ENCODE data around the gene SNCA. TPM values are rescaled to one million over a fixed set of nuclear protein-coding genes. Genes with fewer than 3 reads are reported as not detected.
A peak's percentile ranks its signal among the peaks of the same experiment; 100 is the strongest.

SNCA gene
- total RNA-seq (2014; rRNA removed; shearing (Covaris generic)): not detected in 2 replicates
- not detected in 2 replicates for polyA plus RNA-seq (2015; cell fraction: cytosol; rRNA removed)
- polyA plus RNA-seq (2015; cell fraction: nucleus; rRNA removed): not detected in 2 replicates

GRCh38 chr4:89836897-89837384 lies at the start of gene SNCA:
TSS of gene SNCA (minus strand) at chr4:89837161. CDS start at chr4:89835667, 1,494 bp downstream.
- DNase-seq (ENCODE audit: low read depth): no peak

DNA sequence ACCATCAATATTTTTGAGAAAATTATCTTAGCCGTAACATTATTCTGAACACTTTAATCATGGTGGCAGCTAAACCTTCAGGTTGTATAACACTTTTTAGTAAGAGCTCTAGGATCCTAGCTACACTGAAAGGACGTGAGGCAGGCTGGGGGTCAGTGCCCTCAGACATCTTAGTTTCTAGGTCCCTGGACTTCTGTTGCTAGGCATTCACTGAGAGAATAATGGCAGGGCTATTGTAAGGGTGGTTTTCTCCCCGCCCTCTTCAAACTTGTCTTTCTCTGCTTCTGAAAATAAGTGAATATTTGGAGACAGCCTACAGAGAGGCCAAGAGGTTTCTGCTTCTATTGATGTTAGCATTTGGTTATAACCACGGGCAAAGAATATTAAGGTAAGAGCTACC lies 42.3 kb upstream of the SNCA start:
- no peak for DNase-seq (ENCODE audit: low read depth)

- DNase-seq (ENCODE audit: low read depth): no peak
Measured at GRCh38 chr4:89878611-89879010, 41.6 kb upstream of the SNCA start.

DNA sequence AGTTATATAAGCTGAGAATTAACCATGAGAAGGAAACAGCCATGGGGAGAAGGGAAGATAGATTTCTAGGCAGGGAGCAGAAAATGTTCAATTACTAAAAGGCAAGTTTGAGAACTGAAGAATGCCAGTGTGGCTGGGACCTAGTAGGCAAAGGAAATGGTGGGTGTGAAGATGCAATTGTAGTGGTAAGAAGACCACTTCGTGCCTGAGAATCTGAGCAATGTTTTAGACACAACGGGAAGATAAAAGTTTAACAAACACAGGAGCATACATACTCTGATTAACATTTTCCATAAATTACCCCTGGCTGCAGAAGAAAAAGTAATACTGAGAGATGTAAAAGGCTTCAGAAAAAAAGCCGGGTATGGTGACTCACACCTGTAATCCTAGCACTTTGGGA lies 39.6 kb upstream of the SNCA start:
- no peak for DNase-seq (ENCODE audit: low read depth)

GRCh38 chr4:89871211-89871610 lies 34.2 kb upstream of the SNCA start:
- no peak for DNase-seq (ENCODE audit: low read depth)

DNA sequence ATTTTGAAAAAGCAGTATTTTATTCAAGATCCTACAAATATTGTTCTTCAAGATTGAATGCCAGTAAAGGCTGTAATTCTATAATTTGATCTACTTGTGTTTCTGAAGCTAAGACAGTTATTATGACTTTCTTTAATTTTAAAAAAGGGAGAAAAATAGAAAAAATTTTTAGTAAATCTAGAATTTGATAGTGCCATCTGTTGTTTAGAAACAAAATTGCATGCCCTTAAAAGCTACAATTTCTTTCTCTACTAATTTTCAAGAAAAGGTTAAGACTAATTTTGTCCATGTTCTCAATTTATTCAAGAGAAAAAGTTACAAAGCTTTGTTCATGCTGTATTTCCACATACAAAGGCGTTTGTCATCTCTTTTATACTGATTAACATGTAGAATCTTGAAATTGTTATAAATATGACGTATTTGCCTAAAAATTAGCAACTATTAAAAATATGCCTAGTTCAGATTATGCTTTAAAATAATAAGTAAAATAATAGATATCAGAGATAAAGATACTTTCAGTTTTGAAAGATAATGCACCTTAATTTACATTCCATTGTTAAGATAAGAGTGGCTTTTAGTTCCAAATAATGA lies 32.1 kb upstream of the SNCA start:
- no peak for DNase-seq (ENCODE audit: low read depth)

GRCh38 chr4:89868276-89868675 lies 31.3 kb upstream of the SNCA start:
- DNase-seq (ENCODE audit: low read depth): no peak

DNA sequence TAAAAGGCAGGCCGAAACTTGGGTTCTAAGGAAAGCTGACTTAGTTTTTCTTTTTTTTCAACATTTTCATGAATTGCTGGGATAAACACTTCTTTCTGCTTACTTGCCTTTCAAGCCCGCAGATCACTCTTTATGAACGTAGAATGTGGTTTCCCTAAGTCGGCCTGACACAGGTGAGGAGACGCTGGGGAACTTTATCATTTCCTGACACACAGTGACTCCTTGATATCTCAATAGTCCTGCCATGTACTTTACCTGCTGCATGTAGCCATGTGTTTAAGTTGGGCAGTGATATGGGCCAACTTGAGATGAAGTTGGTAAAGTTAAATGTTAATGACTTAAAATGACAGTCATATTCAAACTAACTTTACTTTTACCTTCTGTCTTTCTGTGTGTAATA lies 26.6 kb upstream of the SNCA start:
- DNase-seq (ENCODE audit: low read depth): no peak

- no peak for DNase-seq (ENCODE audit: low read depth)
Measured at GRCh38 chr4:89860971-89861370, 24.0 kb upstream of the SNCA start.

- no peak for DNase-seq (ENCODE audit: low read depth)
Measured at GRCh38 chr4:89855236-89855635, 18.3 kb upstream of the SNCA start.

DNA sequence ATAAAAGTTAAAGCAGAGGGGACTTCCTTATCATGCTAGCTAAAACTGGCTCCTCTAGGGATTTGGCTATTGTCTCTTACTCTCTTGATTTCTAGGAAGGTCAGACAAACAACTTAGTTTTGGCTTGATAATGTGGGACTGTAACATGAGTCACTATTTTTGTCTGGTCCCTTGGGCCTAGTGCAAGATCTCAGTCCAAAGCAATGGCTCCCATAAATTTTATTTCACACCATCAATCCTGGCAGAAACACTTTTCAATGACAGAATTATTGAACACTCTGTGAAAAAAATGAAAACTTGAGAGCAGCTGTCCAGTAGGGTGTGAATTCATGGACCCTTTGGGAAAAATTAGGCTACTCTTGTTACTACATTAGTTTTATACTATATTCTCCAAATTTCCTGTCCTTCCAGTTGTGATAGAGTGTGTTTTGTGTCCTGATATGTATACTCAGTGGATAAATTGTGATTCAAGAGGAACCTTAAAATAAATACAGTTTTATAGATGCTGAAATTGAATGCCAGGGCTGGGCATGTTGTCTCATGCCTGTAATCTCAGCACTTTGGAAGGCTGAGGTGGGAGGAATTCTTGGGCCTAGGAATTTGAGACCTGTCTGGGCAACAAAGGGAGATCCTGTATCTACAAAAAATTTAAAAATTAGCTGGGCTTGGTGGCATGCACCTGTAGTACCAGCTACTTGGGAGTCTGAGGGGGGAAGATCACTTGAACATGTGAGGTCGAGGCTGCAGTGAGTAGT lies 10.8 kb upstream of the SNCA start:
- no peak for DNase-seq (ENCODE audit: low read depth)

DNA sequence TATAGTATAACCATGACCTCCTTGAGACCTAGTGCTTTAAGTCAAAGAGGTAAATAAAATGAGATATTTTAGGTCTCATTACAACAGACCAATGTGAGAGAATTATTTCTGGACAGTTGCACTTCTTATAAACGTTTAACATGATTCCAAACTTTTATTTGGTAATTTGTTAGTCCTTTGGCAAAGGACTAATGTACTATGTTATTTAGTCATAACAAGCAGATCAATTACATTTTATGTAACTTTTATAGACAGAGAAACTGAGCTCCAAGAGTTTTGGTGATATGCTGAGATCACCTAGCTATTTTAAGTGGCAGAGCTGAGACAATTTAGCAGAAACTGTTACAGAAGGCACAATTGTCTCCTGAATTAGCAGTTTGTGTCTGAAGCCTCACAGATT lies 2.6 kb upstream of the SNCA start:
- no peak for DNase-seq (ENCODE audit: low read depth)

DNA sequence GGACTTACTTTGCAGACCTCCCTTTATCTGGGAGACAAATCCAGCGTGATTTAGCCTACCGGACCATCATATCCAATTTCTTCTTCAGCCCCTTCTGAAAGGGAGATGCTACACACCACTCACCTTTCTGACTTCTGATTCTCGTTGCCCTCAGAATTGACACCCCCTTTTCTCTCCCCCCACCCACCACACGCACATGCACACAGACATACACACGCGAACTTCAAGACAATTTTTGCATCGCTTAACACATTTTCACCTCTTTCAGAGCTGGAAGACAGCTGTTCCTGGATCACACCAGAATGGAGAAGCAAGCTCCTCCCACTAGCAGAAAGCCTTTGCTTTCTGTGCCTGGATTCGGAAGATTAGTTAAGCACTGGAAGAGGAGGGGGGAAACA lies 1.0 kb upstream of the SNCA start:
- no peak for DNase-seq (ENCODE audit: low read depth)

- no peak for DNase-seq (ENCODE audit: low read depth)
Measured at GRCh38 chr4:89837385-89837992, 528 bp upstream of the SNCA start.

DNA sequence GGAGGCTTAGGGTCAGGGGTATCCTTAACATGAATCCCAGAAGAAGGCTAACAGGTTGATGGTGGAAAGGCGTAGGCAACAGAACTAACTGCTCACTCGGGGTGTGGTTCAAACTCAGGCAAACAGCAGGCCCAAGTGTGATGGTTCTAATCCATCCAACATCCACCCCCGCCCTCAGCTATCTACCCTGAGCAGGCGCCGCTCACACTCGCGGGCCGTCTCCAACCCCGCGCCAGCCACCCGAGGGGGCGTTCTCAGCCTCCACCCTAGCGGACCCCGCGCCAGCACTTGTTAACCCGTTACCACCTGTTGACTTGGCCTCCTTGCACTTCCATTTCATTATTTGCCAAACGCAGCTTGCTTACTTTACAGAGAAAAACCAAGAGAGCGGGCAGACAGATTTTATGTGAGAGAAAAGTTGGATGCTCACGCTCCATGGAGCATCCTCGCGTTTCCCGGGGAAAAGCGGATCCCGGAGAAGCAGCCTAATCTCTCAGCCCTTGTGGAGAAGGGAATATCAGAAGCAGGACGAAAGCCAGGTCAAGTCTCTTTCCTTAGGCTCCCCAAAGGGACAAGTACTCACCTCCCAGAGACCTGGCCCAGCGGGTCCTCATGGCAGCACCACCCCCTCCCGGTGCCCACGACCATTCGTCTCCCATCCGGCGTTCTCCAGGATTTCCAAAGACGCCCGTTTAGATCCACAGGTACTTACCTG lies 773 bp downstream of the SNCA start:
- no peak for DNase-seq (ENCODE audit: low read depth)

- no peak for DNase-seq (ENCODE audit: low read depth)
Measured at GRCh38 chr4:89835413-89835812, 1.5 kb downstream of the SNCA start.

DNA sequence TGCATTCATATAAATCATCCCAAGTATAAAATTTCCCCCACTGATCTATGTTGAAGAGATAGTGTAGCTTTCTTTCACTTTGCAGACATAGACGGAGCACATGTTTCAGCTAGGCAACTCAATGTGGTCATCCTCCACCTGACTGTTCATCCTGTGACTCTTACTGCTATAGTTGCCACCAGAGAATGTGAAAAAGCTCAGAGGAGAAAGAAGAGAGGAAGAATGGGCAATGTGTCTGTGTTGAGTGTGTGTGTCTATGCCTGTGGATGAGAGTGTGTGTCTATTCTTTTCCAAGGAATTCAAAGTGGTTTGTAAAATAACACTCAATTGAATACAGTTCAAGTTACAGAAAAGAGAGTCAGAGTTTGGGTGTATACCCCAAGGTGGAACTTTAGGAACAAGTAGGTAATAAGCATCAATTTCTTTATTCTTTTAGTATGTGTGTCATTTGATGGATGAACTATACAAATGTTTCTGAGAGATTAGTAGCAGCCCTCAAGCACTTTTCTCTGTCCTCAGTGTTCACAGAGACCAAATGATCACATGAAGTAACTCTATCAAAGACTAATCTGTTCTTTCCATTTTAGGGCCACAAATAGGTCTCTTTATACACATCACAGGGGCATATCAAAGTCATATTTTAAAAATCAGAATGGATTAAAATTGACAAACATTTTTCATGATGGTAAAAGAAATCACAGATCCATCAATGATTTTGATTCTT lies 2.3 kb downstream of the SNCA start:
- no peak for DNase-seq (ENCODE audit: low read depth)

DNA sequence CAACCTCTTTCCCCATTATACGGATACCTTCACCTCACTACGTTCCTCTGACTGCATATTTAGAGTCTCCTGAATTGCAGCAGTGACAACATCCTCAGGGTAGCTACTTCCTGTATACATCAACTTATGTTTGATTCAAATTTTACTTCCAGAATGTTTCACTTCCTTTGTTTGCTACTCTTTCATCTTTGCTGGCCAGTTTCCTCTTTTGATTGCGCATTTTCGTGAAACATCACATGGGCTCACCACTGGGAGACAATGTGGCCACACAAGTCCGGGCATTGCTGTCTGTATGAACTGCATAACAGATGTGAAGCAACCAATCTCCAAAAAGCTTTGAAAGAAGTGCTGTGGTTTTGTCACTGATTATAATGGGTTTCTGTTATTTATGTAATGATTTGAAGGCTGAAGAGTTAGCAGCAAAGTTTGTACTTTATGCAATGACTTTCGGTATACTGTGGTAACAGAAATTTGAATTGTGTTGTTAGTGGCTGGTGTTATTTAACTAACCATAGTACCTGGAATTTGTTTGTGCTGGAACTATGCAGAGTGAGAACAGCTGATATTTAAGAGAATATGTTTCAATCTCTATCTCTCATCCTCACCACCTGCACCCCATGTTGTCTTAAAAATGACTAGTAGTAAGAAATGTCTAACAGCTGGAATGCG lies 7.4 kb downstream of the SNCA start:
- peak; percentile 21 for DNase-seq (ENCODE audit: low read depth)

- DNase-seq (ENCODE audit: low read depth): peak; percentile 35
Measured at GRCh38 chr4:89823416-89823815, 13.5 kb downstream of the SNCA start.

GRCh38 chr4:89821612-89822011 lies 15.3 kb downstream of the SNCA start:
- DNase-seq (ENCODE audit: low read depth): no peak

GRCh38 chr4:89820010-89820409 lies 17.0 kb downstream of the SNCA start:
- DNase-seq (ENCODE audit: low read depth): no peak
